ENCODE data around the gene NT5DC3. TPM values are rescaled to one million over a fixed set of nuclear protein-coding genes. Genes with fewer than 3 reads are reported as not detected.
A peak's percentile ranks its signal among the peaks of the same experiment; 100 is the strongest.
"Not testable (repeated sequence)": the region's sequence is repeated elsewhere in the genome, so short reads cannot be mapped to it uniquely, and the experiment has no call there.

NT5DC3 gene
- polyA plus RNA-seq, 2 of the 4 experiments (the other 2 are of a cell fraction): 5.2 to 5.6 TPM

GRCh38 chr12:103811791-103812190 lies 29.2 kb downstream of the NT5DC3 start:
- no peak for ATAC-seq
- no peak for FAIRE-seq

GRCh38 chr12:103810111-103810510 lies 30.9 kb downstream of the NT5DC3 start:
- H3K4me3 ChIP-seq: no peak overlapping the region
- CTCF ChIA-PET: no interaction called here
- POLR2A ChIA-PET: no interaction called here
- no peak overlapping the region for H3K27ac ChIP-seq
- FAIRE-seq (no peak), DNase-seq (ENCODE audit: low read depth in 1 of 2, low spot score in 1 of 2) (no peak), ATAC-seq (no peak)
- H3K9me3 ChIP-seq: no peaks in the 10 kb centered on the region
- H3K4me1 ChIP-seq: peaks cover 27% of the 10 kb centered on the region
- WGBS (ENCODE audit: missing lambda C conversion rate): 73% methylated on average over 5 of the region's 5 CpGs
- H3K4me2 ChIP-seq: no peak overlapping the region
- no peak for TF ChIP-seq ZSCAN20 (CRISPR knock-in tag; IDR thresholded peaks at IDR 0.05)
- no peak for TF ChIP-seq SMC3 (IDR thresholded peaks at IDR 0.05)
- no peak for TF ChIP-seq EP300 (IDR thresholded peaks at IDR 0.05)

More at GRCh38 chr12:103811791-103812190, 29.2 kb downstream of the NT5DC3 start:
- WGBS (ENCODE audit: missing lambda C conversion rate): 75% methylated on average over 6 of the region's 6 CpGs
- H3K4me3 ChIP-seq: no peak overlapping the region
- TF ChIP-seq, protein P1, sequence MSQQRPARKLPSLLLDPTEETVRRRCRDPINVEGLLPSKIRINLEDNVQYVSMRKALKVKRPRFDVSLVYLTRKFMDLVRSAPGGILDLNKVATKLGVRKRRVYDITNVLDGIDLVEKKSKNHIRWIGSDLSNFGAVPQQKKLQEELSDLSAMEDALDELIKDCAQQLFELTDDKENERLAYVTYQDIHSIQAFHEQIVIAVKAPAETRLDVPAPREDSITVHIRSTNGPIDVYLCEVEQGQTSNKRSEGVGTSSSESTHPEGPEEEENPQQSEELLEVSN (IDR thresholded peaks at IDR 0.05; ENCODE audit: borderline replicate concordance, low read depth): no peak
- TF ChIP-seq FOXS1 (CRISPR knock-in tag; IDR thresholded peaks at IDR 0.05) (no peak), MAFK (IDR thresholded peaks at IDR 0.05; ENCODE audit: partially characterized antibody) (peak; percentile 49), HOXA7 (CRISPR knock-in tag; IDR thresholded peaks at IDR 0.05) (no peak)
- H3K4me2 ChIP-seq: no peak overlapping the region
- no peaks in the 10 kb centered on the region for H3K9me3 ChIP-seq
- H3K4me1 ChIP-seq: peaks cover 11% of the 10 kb centered on the region; the same call in 2 of the 3 replicates
- ChIA-PET CTCF (interaction anchor here (0.8 kb wide), 1 partner anchor 237 kb away, joined by 4 read pairs; no protein-coding TSS in a partner anchor), POLR2A (no interaction called here)
- no peak overlapping the region for H3K27ac ChIP-seq
- DNase-seq (ENCODE audit: low read depth in 1 of 2, low spot score in 1 of 2): no peak

DNA sequence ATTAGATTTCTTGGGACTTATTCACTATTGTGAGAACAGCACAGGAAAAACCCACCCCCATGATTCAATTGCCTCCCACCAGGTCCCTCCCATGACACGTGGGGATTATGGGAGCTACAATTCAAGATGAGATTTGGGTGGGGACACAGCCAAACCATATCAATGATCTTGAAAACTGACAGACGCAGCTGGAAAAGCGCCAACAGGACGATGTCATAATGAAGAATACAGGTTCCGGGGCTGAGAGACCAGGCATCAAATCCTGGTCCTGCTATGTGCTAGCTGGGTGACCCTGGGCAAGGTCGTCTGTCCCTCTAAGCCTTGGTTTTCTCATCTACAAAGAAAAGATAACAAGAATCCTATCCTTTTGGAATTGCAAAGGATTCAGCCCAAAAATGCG lies 31.4 kb downstream of the NT5DC3 start:
- H3K4me2 ChIP-seq; H3K4me3 ChIP-seq; DNase-seq (ENCODE audit: low read depth in 1 of 2, low spot score in 1 of 2); POLR2A ChIA-PET; CTCF ChIA-PET; ATAC-seq; H3K27ac ChIP-seq; H3K9me3 ChIP-seq; FAIRE-seq: not testable (repeated sequence)
- WGBS (ENCODE audit: missing lambda C conversion rate): 68% methylated on average over 7 of the region's 7 CpGs
- peaks cover 29% of the 10 kb centered on the region for H3K4me1 ChIP-seq

DNA sequence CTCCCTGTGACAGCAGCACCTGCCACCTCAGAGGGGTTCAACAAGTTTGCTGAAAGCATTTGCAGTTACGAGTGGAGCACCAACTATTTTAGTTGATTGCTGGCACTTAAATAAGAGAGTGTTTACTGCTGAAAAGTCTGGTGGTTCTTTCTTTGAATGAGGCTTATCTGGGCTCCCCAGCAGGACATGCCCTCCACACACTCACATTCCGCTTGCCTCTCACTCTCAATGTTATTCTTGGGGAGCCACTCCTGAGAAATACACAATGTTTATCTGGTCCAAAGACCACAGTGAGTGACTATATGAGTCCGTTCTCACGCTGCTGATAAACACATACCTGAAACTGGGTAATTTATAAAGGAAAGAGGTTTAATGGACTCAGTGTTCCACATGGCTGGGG lies 31.9 kb downstream of the NT5DC3 start:
- ChIA-PET POLR2A (no interaction called here), CTCF (no interaction called here)
- TF ChIP-seq, protein P2, sequence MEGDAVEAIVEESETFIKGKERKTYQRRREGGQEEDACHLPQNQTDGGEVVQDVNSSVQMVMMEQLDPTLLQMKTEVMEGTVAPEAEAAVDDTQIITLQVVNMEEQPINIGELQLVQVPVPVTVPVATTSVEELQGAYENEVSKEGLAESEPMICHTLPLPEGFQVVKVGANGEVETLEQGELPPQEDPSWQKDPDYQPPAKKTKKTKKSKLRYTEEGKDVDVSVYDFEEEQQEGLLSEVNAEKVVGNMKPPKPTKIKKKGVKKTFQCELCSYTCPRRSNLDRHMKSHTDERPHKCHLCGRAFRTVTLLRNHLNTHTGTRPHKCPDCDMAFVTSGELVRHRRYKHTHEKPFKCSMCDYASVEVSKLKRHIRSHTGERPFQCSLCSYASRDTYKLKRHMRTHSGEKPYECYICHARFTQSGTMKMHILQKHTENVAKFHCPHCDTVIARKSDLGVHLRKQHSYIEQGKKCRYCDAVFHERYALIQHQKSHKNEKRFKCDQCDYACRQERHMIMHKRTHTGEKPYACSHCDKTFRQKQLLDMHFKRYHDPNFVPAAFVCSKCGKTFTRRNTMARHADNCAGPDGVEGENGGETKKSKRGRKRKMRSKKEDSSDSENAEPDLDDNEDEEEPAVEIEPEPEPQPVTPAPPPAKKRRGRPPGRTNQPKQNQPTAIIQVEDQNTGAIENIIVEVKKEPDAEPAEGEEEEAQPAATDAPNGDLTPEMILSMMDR (IDR thresholded peaks at IDR 0.05): no peak
- no peak for TF ChIP-seq BHLHE40 (IDR thresholded peaks at IDR 0.05; ENCODE audit: low read depth, low read length)
- TF ChIP-seq CHD4 (IDR thresholded peaks at IDR 0.05; ENCODE audit: borderline replicate concordance): no peak
- TF ChIP-seq JUNB (IDR thresholded peaks at IDR 0.05): no peak
- DNase-seq (ENCODE audit: low read depth in 1 of 2, low spot score in 1 of 2) (no peak), FAIRE-seq (no peak), ATAC-seq (no peak)
- Histone ChIP-seq H3K4me3 (no peak overlapping the region), H3K27ac (no peak overlapping the region), H3K4me1 (peaks cover 29% of the 10 kb centered on the region), H3K9me3 (no peaks in the 10 kb centered on the region), H3K4me2 (no peak overlapping the region)
- 93% methylated on average over 4 of the region's 4 CpGs for WGBS (ENCODE audit: missing lambda C conversion rate)

- FAIRE-seq: no peak
- DNase-seq (ENCODE audit: low read depth in 1 of 2, low spot score in 1 of 2): no peak
- H3K4me1 ChIP-seq: peaks cover 32% of the 10 kb centered on the region
- H3K4me3 ChIP-seq: no peak overlapping the region
- ChIA-PET CTCF (no interaction called here), POLR2A (no interaction called here)
- H3K9me3 ChIP-seq: no peaks in the 10 kb centered on the region
- WGBS (ENCODE audit: missing lambda C conversion rate): 95% methylated on average over 6 of the region's 6 CpGs
- H3K27ac ChIP-seq: peak overlapping the region in 1 of 2 experiments; percentile 30; a peak in 1 of 6 replicates
- ATAC-seq: no peak
- H3K4me2 ChIP-seq: no peak overlapping the region
- no peak for TF ChIP-seq SREBF2 (IDR thresholded peaks at IDR 0.05)
- no peak for TF ChIP-seq CHD2 (IDR thresholded peaks at IDR 0.05; ENCODE audit: low read length, partially characterized antibody)
- TF ChIP-seq MAZ (IDR thresholded peaks at IDR 0.05; ENCODE audit: borderline replicate concordance, low read depth, low read length): no peak
- TF ChIP-seq JUNB (IDR thresholded peaks at IDR 0.05): no peak
- TF ChIP-seq, protein P3, sequence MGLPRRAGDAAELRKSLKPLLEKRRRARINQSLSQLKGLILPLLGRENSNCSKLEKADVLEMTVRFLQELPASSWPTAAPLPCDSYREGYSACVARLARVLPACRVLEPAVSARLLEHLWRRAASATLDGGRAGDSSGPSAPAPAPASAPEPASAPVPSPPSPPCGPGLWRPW (IDR thresholded peaks at IDR 0.05): no peak
- TF ChIP-seq FOSB (CRISPR knock-in tag; IDR thresholded peaks at IDR 0.05): no peak
- TF ChIP-seq ZSCAN20 (CRISPR knock-in tag; IDR thresholded peaks at IDR 0.05): no peak
- no peak for TF ChIP-seq MAX (IDR thresholded peaks at IDR 0.05)
- TF ChIP-seq RNF2 (IDR thresholded peaks at IDR 0.05; ENCODE audit: borderline replicate concordance, low read depth): no peak
- TF ChIP-seq, protein P1 (IDR thresholded peaks at IDR 0.05; ENCODE audit: borderline replicate concordance, low read depth): no peak
- no peak for TF ChIP-seq NPAS2 (CRISPR knock-in tag; IDR thresholded peaks at IDR 0.05; ENCODE audit: borderline replicate concordance)
- no peak for TF ChIP-seq RFX5 (IDR thresholded peaks at IDR 0.05)
- no peak for TF ChIP-seq NFE2L2 (conservative IDR thresholded peaks at IDR 0.05; ENCODE audit: low read length)
- TF ChIP-seq ZC3H11A (IDR thresholded peaks at IDR 0.05): no peak
- TF ChIP-seq RARB (CRISPR knock-in tag; IDR thresholded peaks at IDR 0.05): no peak
- no peak for TF ChIP-seq MYC (IDR thresholded peaks at IDR 0.05; ENCODE audit: borderline replicate concordance, low read length)
- no peak for TF ChIP-seq JUN (IDR thresholded peaks at IDR 0.05)
- TF ChIP-seq NR3C1 (IDR thresholded peaks at IDR 0.05): no peak
These were observed 32.7 kb downstream of the NT5DC3 start for GRCh38 chr12:103808239-103808880.
